HEK293T (cell line): ENCODE data around the gene RASGRP4.

Source experiments
- CTCF ChIA-PET: fragments of 350-600 bp; formaldehyde crosslinking; extraction: SDS; loops from one replicate; lab custom pipeline; 2021; ENCODE audit warnings: antibody characterized with exemption, inconsistent platforms; lab: Yijun Ruan, JAX
- POLR2A ChIA-PET: fragments of 350-600 bp; formaldehyde crosslinking; extraction: SDS; loops from one replicate; lab custom pipeline; 2020; ENCODE audit warnings: antibody characterized with exemption, inconsistent platforms; lab: Yijun Ruan, JAX
- DNase-seq: peaks from one replicate; pipeline ENCODE4 v3.0.0; 2012; ENCODE audit warnings: mixed read lengths; ENCODE audit errors: extremely low spot score
- ARNT ChIP-seq: fragments of 450-650 bp; IDR thresholded peaks from 2 replicates; pipeline ENCODE4 v1.6.1; 2017; ENCODE audit warnings: mild to moderate bottlenecking
- BHLHE40 ChIP-seq: fragments of 450-650 bp; IDR thresholded peaks from 2 replicates; pipeline ENCODE4 v1.6.1; 2016; ENCODE audit warnings: mild to moderate bottlenecking, moderate library complexity, borderline replicate concordance
- CTBP1 ChIP-seq: fragments of 450-650 bp; IDR thresholded peaks from 2 replicates; pipeline ENCODE4 v1.6.1; 2016; ENCODE audit warnings: borderline replicate concordance
- ELF4 ChIP-seq: fragments of 450-650 bp; IDR thresholded peaks from 2 replicates; pipeline ENCODE4 v1.6.1; 2017; ENCODE audit warnings: antibody characterized with exemption
- FOXA1 ChIP-seq: fragments of 450-650 bp; IDR thresholded peaks from 2 replicates; pipeline ENCODE4 v1.6.1; 2016; ENCODE audit warnings: mild to moderate bottlenecking
- FOXK2 ChIP-seq: fragments of 450-650 bp; IDR thresholded peaks from 2 replicates; pipeline ENCODE4 v1.6.1; 2016; ENCODE audit warnings: mild to moderate bottlenecking
- FOXM1 ChIP-seq: fragments of 450-650 bp; IDR thresholded peaks from 2 replicates; pipeline ENCODE4 v1.6.1; 2017; ENCODE audit warnings: mild to moderate bottlenecking, borderline replicate concordance
- HDGF ChIP-seq: fragments of 450-650 bp; IDR thresholded peaks from 2 replicates; pipeline ENCODE4 v1.6.1; 2017; ENCODE audit warnings: antibody characterized with exemption, borderline replicate concordance
- L3MBTL2 ChIP-seq: fragments of 450-650 bp; conservative IDR thresholded peaks from 2 replicates; pipeline ENCODE4 v1.6.1; 2016; ENCODE audit warnings: mild to moderate bottlenecking
- LEF1 ChIP-seq: fragments of 450-650 bp; IDR thresholded peaks from 2 replicates; pipeline ENCODE4 v1.6.1; 2017; ENCODE audit warnings: mild to moderate bottlenecking, borderline replicate concordance
- NFRKB ChIP-seq: fragments of 450-650 bp; IDR thresholded peaks from 2 replicates; pipeline ENCODE4 v1.6.1; 2016; ENCODE audit warnings: mild to moderate bottlenecking, moderate library complexity
- SP1 ChIP-seq: fragments of 450-650 bp; IDR thresholded peaks from 2 replicates; pipeline ENCODE4 v1.6.1; 2017
- SUZ12 ChIP-seq: fragments of 450-650 bp; IDR thresholded peaks from 2 replicates; pipeline ENCODE4 v1.6.1; 2016; ENCODE audit warnings: mild to moderate bottlenecking
- TARDBP ChIP-seq: fragments of 450-650 bp; IDR thresholded peaks from 2 replicates; pipeline ENCODE4 v1.6.1; 2016
- ZNF384 ChIP-seq: fragments of 450-650 bp; IDR thresholded peaks from 2 replicates; pipeline ENCODE4 v1.6.1; 2016
- TF ChIP-seq, protein P1 (sequence below): fragments of 450-650 bp; IDR thresholded peaks from 2 replicates; pipeline ENCODE4 v1.6.1; 2016

Gene RASGRP4

DNA sequence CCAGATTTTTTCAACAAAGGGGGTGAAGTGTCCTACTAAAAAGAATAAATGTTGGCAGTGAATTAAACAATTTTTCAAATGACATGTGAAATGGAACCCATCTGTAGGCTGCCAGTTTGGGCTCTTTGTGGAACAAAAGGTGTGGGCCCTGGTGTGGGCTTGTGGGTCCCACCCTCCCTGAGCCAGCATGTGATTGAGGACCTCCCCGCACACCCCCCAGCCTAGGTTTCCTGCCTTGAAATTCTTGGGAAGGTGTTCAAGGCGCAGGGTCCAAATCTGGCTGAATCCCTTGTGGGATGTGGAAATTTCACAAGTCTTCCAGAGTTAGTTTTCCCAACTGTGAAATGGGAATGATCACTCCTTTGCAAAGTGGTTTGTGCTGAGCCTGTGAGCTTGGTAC is 42.3 kb downstream of the RASGRP4 start:
- POLR2A ChIA-PET, result interaction anchor here (2.5 kb wide), 1 partner anchor 10 kb away, joined by 12 read pairs; the partner anchor contains the start of gene PSMD8
- TF ChIP-seq FOXK2, result no peak
- no peak for TF ChIP-seq CTBP1
- TF ChIP-seq, protein P1, sequence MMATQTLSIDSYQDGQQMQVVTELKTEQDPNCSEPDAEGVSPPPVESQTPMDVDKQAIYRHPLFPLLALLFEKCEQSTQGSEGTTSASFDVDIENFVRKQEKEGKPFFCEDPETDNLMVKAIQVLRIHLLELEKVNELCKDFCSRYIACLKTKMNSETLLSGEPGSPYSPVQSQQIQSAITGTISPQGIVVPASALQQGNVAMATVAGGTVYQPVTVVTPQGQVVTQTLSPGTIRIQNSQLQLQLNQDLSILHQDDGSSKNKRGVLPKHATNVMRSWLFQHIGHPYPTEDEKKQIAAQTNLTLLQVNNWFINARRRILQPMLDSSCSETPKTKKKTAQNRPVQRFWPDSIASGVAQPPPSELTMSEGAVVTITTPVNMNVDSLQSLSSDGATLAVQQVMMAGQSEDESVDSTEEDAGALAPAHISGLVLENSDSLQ, result no peak
- no peak for TF ChIP-seq ELF4
- TF ChIP-seq L3MBTL2, result no peak
- TF ChIP-seq FOXM1, result no peak
- no peak for TF ChIP-seq LEF1
- no peak for TF ChIP-seq SUZ12
- TF ChIP-seq ARNT, result no peak
- TF ChIP-seq TARDBP, result no peak
- no peak for TF ChIP-seq ZNF384
- no peak for TF ChIP-seq BHLHE40
- no peak for TF ChIP-seq HDGF
- TF ChIP-seq NFRKB, result no peak
- TF ChIP-seq FOXA1, result no peak
- no peak for DNase-seq
- CTCF ChIA-PET, result interaction anchor here (0.7 to 1.1 kb wide), 3 partner anchors 8 to 140 kb away, joined by 3 read pairs; partner anchors contain the start of gene FAM98C

DNA sequence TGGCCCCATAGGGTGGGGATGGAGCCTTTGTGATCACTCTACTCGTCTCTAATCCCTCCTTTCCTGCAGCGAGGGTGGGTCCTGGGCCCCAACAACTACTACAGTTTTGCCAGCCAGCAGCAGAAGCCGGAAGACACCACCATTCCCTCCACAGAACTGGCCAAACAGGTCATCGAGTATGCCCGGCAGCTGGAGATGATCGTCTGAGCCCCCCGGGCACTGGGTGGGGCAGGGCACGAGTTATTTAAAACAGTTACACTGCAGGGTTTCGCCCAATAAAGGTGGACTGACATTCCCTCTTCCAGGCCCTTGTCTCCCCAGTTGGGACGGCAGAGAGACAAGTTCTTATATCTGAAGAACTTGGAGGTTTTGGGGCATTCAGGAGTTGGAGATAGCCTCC is 42.8 kb downstream of the RASGRP4 start:
- DNase-seq, result no peak
- CTCF ChIA-PET, result no interaction called here
- TF ChIP-seq HDGF, result no peak
- POLR2A ChIA-PET, result interaction anchor here (2.5 kb wide), 1 partner anchor 9 kb away, joined by 12 read pairs; the partner anchor contains the start of gene PSMD8

- TF ChIP-seq SP1 (no peak), HDGF (no peak), BHLHE40 (no peak), FOXA1 (no peak), ZNF384 (no peak)
- TF ChIP-seq, protein P1, result no peak
- CTCF ChIA-PET, result no interaction called here
- no peak for DNase-seq
- POLR2A ChIA-PET, result no interaction called here
Observed at GRCh38 chr19:38381138-38381537, 44.9 kb downstream of the RASGRP4 start.

GRCh38 chr19:38378866-38379265 is 47.2 kb downstream of the RASGRP4 start:
- TF ChIP-seq LEF1 (no peak), FOXK2 (no peak), ARNT (no peak), TARDBP (no peak), ZNF384 (no peak), SP1 (no peak), FOXM1 (no peak), HDGF (no peak), ELF4 (no peak), L3MBTL2 (no peak), CTBP1 (no peak), FOXA1 (no peak), BHLHE40 (no peak)
- TF ChIP-seq, protein P1, result no peak
- no peak for DNase-seq
- POLR2A ChIA-PET, result no interaction called here
- CTCF ChIA-PET, result no interaction called here

GRCh38 chr19:38377052-38377451 is 49.0 kb downstream of the RASGRP4 start:
- TF ChIP-seq ELF4, result no peak
- TF ChIP-seq FOXA1, result no peak
- ChIA-PET POLR2A (no interaction called here), CTCF (no interaction called here)
- no peak for DNase-seq

- POLR2A ChIA-PET, result interaction anchor here (1.0 to 1.4 kb wide), 2 partner anchors 11 to 41 kb away, joined by 3 to 4 read pairs; partner anchors contain the start of genes CATSPERG and GGN
- CTCF ChIA-PET, result no interaction called here
- no peak for TF ChIP-seq FOXK2
- TF ChIP-seq NFRKB, result no peak
- no peak for TF ChIP-seq ELF4
- TF ChIP-seq CTBP1, result no peak
- TF ChIP-seq ZNF384, result no peak
- no peak for TF ChIP-seq SP1
- TF ChIP-seq FOXA1, result no peak
- TF ChIP-seq, protein P1, result no peak
- no peak for TF ChIP-seq L3MBTL2
- TF ChIP-seq TARDBP, result no peak
- no peak for TF ChIP-seq BHLHE40
- no peak for TF ChIP-seq ARNT
- TF ChIP-seq HDGF, result no peak
- TF ChIP-seq LEF1, result no peak
- TF ChIP-seq FOXM1, result no peak
- no peak for TF ChIP-seq SUZ12
- no peak for DNase-seq
Observed at GRCh38 chr19:38376576-38376975, 49.4 kb downstream of the RASGRP4 start.
